Activated CD4-positive, alpha-beta T cell treated with anti-CD3 and anti-CD28 coated beads for 48 hours (primary cell): ENCODE measurements around the gene ARMH3.

Source experiments
- DNase-seq: peaks from one replicate; pipeline ENCODE4 v3.0.0-alpha.2; 2020

Gene ARMH3

DNA sequence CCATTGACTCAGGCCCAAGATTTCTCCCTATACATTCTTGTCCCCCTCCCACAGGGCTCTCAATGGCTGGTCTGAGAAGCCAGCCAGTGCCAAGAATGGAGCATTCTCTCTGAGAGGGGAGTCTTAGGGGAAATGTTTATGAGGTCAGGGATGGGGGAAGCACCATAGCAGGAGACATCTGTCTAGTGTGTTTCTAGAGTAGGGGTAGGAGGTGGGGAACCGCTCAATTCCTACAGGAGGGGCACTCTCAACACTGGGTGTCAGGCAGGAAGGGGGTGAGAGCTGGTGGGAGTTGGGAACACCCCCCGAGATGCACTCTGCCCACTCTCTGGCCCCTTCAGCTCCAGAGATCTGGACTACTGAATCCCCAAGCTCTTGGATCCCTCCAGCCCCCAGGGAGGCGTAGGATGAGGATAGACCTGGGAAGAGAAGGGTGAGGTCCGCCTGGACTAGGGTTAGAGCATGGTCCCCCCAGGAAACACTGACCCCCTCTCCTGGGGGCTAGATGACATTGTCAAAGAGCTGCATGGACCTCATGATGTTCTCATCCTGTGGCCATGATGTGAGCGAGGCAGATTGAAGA lies 229.0 kb downstream of the ARMH3 start:
- no peak for DNase-seq

DNA sequence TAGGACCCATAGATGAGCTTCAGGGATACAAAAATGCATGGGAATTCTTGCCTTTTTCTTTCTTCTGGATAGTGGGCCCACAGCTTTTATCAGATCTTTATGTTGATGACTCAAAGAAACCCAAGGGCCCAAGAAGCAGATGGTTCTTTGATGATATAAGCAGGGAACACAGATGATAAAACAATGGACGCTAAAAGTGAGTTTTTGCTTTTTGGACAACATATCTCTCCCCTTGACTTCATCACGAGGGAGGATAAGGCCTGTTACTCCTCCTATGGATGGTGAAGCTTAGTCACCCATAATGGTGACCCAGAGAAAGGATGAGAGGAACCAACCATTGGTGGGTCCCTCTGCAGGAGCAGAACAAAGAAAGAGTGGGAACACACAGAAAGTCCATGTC lies 231.2 kb downstream of the ARMH3 start:
- DNase-seq: no peak

DNA sequence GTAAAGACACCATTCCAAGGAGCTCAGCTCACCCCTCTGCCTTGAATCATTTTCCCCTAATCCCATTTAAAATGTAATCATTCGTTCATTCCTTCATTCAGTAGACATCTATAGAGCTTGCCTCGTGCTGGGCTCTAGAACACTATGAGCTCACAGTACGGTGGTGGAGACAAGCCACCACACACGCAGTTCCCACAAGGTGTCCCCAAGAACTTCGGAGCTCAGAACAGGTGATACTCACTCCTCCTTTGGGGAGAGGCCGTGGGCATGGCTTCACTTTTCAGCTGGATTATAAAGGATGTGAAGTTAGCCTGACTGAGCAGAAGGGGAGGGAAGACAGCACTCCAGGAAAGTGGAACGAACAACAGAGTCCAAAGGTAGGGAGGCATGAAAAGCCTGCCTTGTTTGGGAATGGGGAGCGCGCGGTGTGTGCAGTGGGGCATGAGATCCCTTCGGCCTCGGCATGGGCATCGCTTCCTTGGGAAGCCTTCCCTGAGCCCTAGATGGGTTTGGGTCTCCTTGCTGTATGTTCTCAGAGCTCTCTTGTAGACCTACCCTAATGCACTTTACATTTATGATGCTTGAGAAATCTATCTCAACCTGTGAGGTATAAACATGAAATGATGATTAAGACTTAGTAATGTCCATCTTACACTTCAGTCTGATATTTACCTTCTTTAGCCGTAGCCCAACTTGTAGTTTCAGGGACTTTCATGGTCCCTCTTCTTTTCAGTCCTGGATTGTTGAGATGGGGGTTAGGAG lies 236.9 kb downstream of the ARMH3 start:
- DNase-seq: no peak

DNA sequence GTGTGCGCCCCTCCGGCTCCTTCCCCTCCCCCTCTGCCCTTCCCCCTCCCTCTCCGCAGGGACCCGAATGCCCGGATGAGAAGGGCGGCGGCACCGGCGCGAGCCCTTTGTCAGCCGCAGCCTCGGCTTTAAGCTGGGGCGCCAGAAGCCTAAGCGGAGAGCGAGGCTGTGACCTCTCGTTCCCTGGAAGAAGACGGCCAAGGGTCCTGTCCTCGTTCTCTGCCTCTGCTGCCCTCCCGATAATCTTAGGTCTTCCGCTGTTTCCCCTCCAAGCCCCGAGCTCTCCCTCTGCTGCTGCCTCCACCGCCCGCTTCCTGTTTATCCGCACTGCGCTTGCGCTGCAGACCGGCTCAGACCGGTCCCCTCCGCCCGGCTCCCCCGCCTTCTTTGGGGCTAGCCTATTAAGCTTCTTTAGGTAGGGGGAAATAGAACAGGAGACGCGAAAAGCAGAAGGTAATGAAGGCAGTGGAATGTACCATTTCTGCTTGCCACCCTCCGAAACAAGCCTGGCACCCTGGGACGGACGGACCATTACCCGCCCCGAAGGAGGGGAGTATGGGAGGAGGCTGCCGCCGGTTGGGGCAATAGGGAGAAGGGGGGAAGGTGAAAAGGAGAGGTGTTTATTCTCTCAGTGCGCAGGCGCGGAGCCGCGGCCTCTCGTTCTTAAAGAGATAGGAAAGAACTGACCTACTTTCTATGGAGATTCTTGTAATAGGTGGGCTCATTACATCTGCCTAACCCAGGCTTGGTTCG lies 237.7 kb downstream of the ARMH3 start, which contains the start of gene OGA:
TSS of gene OGA (minus strand) at position 326 of the 753 bp plus-strand sequence. CDS start 422 bp downstream, outside the sequence.
- peak; percentile 98 for DNase-seq

DNA sequence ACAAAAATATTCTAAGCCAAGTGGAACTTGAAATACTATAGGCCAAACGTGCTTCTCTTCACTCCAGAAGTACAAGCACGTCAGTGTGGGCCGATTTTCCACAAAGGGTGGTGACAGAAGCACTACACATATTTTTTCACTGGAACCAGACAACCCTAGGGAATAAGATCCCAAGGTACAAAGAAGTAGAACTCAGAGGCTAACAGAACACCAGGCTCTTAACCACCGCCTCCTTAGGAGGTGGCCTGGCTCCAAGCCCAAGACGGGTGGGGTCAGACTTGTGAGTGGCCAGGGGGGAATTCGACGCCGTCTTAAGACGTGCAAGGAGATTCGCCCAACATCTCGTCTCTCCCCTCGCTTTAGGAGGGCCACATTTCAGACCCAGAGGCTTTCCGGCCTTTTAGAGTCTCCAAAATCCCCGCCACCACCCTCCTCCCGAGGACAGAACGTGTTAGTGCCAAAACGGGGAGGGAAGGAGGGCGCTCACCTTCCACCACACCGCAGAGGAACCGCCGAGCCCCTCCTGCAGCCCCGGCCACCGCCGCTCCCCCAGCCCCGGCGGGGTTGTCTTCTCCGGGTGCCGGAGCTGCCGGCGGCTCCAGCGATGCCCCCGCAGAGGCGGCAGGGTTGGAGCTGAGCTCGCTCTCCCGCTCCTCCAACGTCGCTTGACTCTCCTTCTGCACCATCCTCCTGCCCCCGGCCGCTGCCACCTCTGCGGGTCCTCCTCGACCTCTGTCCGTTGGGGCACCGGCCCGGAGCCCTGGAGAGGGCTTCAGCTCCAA lies 238.4 kb downstream of the ARMH3 start:
- peak; percentile 56 for DNase-seq

DNA sequence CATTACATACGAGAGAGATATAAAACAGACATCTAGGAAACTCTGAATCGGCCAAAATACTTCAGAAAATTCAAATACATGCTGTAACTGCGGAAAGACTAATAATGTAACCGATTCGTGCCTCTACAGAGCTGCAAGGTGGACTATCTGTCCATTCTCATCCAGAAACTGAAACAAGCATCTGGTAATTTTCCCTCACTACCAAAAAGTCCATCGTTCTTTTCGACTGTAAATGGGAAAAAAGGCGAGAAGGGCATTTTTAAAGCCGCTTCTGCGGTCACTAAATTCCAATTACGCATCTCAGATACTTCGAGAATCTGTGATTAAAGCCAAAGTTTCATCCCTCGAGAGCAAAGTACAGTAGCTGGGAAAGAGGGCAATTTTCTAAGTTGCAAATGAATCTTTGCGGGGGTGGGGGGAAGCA lies 239.0 kb downstream of the ARMH3 start:
- no peak for DNase-seq

DNA sequence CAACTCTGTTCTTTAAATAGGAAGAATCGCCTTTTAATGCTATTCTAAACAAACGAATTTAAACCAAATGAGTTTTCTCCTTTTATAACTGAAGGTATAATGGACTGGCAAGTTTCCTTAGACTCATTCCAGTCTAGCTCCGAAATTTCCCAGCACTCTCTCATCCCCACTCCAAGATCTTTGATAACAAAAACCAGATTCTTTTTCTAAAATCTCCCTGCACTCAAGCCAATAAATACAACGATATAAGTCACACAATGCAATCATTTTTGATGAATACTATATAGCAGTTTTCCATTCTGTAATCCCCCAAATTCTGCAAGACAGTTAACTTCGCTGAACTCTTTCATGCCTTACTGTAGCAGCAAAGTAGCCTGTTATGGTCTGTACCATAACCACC lies 239.6 kb downstream of the ARMH3 start:
- DNase-seq: no peak

DNA sequence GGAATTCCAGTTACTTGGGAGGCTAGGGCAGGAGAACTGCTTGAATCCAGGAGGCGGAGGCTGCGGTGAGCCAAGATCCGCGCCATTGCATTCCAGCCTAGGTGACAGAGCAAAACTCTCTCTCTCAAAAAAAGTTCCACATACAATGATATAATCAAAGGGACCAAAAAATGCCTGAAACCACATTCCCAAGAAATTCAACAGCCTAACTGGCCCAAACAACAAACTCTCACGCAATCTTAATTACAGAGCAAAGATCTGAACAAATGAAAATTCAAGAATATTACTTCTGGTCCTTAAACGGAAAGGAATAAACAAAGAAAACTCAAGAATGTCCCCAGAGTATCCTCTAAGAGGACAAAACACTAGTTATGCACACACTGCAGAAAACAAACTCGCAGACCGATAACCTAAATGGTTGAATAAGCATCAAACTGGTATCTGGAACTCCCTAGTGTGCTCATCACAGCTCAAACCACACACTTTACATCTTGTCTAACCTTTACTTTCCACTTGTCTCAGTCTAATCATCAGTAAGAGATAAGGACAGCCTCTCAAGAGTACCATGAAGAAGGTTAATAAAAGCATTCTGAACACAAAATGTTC lies 241.4 kb downstream of the ARMH3 start:
- no peak for DNase-seq

DNA sequence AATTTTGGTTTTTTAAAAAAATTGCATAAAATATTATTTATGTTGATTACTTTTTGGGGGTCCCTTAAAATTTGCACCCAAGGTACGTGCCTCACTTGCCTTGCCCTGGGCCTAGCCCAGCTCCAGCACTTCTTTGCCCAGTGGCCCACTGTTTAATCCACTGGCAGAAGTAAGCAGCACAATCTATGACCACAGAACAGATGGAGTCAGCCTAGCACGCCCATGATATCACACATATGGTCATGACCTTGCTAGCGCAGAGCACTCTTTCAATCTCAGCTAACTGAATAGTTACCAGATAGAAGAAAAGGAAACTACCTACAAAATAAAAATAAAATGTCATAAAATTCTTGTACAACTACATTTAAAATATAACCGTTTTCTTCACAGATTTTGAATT lies 243.4 kb downstream of the ARMH3 start:
- no peak for DNase-seq

DNA sequence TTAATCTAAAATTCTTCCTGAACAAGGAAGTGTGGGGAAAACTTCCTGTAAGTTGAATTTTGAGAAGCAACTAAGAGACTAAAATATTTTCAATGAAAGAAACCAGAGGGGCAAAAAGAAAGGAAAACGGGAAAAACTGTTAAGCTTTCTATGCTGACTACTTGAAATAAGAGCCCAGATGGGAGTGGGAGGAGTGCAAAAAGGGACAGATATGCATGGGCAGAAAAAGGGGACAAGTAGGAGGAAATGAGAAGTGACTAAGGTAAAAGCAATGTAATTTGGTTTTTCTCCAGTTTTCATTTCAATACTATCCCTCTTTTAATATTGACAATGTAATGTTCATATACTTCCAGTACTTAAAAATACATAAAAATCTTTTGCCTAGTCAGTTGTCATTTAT lies 248.8 kb downstream of the ARMH3 start:
- DNase-seq: no peak

DNA sequence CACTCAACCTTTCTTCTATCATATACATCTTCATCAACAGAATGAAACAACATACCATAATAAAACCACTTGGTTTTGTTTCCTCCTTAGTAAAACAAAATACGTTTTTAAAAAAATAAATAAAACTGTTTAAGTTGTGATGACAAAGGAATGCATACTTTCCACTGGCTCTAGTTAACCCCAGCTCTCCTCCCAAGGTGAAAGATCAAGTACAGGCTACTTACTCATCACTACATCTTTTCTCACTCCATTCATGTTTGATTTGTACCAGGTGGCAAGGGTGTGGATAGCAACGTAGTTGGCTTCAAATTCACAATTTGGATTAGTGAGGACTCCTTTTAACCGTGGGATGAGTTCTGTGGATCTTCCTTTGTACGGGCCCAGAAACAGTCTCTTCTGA lies 252.5 kb downstream of the ARMH3 start:
- DNase-seq: no peak

DNA sequence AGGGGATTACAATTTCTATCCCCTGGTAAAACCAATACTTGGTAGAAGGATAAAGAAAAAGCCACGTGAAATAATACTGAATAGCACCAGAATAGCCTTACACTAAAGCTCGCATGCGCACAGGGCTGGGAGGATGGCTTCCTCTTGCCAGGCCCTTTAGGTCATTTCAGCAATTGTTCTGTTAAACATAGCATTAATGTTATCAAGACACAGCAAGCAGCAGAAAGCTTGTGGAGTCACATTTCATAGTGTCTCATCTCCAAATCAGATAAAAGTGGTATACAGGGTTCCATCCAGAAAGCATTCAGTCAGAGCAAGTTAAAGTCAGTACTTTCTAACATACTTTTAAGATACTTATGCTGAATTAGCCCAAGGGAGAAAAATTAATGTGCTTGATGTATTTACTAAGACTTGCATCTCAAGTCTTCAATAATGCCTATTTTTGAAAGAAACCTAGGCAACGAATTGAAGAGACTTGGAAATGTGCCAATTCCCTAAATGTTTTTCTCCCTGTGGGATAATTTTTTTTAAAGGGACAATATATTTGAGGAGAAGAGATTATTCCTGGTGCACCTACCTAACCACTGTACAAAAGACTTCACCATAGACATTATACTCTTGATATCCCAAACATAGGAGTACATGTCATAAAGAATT lies 258.4 kb downstream of the ARMH3 start:
- DNase-seq: no peak
